ENCODE results near the gene DPEP3. TPM values are rescaled to one million over a fixed set of nuclear protein-coding genes. Genes with fewer than 3 reads are reported as not detected.

DPEP3 gene
- total RNA-seq, 1 experiment from 2014 or later = 1.6 TPM

GRCh38 chr16:67950335-67950843, 29.9 kb downstream of the DPEP3 start (continued):
- TF ChIP-seq ZBTB43 (CRISPR knock-in tag; IDR thresholded peaks at IDR 0.05) = no peak

GRCh38 chr16:67949645-67950044, 30.7 kb downstream of the DPEP3 start:
- ATAC-seq (no peak), DNase-seq (ENCODE audit: low spot score) (no peak)
- peaks cover 44% of the 10 kb centered on the region for H3K36me3 Mint-ChIP-seq
- H3K9me3 Mint-ChIP-seq = no peaks in the 10 kb centered on the region
- no peak for TF ChIP-seq NR3C1 (CRISPR knock-in tag; conservative IDR thresholded peaks at IDR 0.05; ENCODE audit: low read depth)
- TF ChIP-seq ZNF423 (CRISPR knock-in tag; IDR thresholded peaks at IDR 0.05) = no peak
- no peak for TF ChIP-seq ELF4 (CRISPR knock-in tag; IDR thresholded peaks at IDR 0.05; ENCODE audit: low read depth)
- TF ChIP-seq, protein P1, sequence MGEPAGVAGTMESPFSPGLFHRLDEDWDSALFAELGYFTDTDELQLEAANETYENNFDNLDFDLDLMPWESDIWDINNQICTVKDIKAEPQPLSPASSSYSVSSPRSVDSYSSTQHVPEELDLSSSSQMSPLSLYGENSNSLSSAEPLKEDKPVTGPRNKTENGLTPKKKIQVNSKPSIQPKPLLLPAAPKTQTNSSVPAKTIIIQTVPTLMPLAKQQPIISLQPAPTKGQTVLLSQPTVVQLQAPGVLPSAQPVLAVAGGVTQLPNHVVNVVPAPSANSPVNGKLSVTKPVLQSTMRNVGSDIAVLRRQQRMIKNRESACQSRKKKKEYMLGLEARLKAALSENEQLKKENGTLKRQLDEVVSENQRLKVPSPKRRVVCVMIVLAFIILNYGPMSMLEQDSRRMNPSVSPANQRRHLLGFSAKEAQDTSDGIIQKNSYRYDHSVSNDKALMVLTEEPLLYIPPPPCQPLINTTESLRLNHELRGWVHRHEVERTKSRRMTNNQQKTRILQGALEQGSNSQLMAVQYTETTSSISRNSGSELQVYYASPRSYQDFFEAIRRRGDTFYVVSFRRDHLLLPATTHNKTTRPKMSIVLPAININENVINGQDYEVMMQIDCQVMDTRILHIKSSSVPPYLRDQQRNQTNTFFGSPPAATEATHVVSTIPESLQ (CRISPR knock-in tag; IDR thresholded peaks at IDR 0.05) = no peak
- TF ChIP-seq NR2C2 (CRISPR knock-in tag; IDR thresholded peaks at IDR 0.05) = no peak
- no peak for TF ChIP-seq AFF4 (CRISPR knock-in tag; IDR thresholded peaks at IDR 0.05; ENCODE audit: borderline replicate concordance)
- no peak for TF ChIP-seq OVOL2 (CRISPR knock-in tag; IDR thresholded peaks at IDR 0.05; ENCODE audit: borderline replicate concordance)
- no peak for TF ChIP-seq TCF7 (CRISPR knock-in tag; IDR thresholded peaks at IDR 0.05; ENCODE audit: low read depth)
- ChIA-PET POLR2A (no interaction called here), CTCF (interaction anchor here (1.0 to 1.1 kb wide), 3 partner anchors 66 to 133 kb away, joined by 3 read pairs; no protein-coding TSS in a partner anchor)
- H3K4me3 Mint-ChIP-seq = no peak overlapping the region
- H3K27ac Mint-ChIP-seq = no peak overlapping the region
- no peaks in the 10 kb centered on the region for H3K27me3 Mint-ChIP-seq (ENCODE audit: low read depth)
- no peaks in the 10 kb centered on the region for H3K4me1 Mint-ChIP-seq

- no peaks in the 10 kb centered on the region for H3K4me1 Mint-ChIP-seq
- no peak for TF ChIP-seq FOXP4 (CRISPR knock-in tag; IDR thresholded peaks at IDR 0.05)
- TF ChIP-seq ZNF219 (CRISPR knock-in tag; IDR thresholded peaks at IDR 0.05; ENCODE audit: borderline replicate concordance) = no peak
- no peak for TF ChIP-seq FOXP1 (CRISPR knock-in tag; IDR thresholded peaks at IDR 0.05; ENCODE audit: borderline replicate concordance)
- TF ChIP-seq ERG (CRISPR knock-in tag; IDR thresholded peaks at IDR 0.05) = no peak
- no peak for TF ChIP-seq PRRX2 (CRISPR knock-in tag; IDR thresholded peaks at IDR 0.05)
- TF ChIP-seq KAT7 (CRISPR knock-in tag; IDR thresholded peaks at IDR 0.05; ENCODE audit: borderline replicate concordance) = no peak
- TF ChIP-seq SP1 (CRISPR knock-in tag; conservative IDR thresholded peaks at IDR 0.05) = no peak
- H3K27me3 Mint-ChIP-seq (ENCODE audit: low read depth) = no peaks in the 10 kb centered on the region
- no peak for ATAC-seq
- H3K4me3 Mint-ChIP-seq = no peak overlapping the region
- no peak overlapping the region for H3K27ac Mint-ChIP-seq
- no peak for DNase-seq (ENCODE audit: low spot score)
- H3K36me3 Mint-ChIP-seq = peaks cover 33% of the 10 kb centered on the region
- POLR2A ChIA-PET = interaction anchor here (0.5 kb wide), 1 partner anchor 25 kb away, joined by 3 read pairs; no protein-coding TSS in a partner anchor
- CTCF ChIA-PET = no interaction called here
- no peaks in the 10 kb centered on the region for H3K9me3 Mint-ChIP-seq
These were observed 32.3 kb downstream of the DPEP3 start for GRCh38 chr16:67948015-67948414.

Data from WTC11 (cell line).